Cardiac septum (tissue), 1 donor: ENCODE data around the gene TRIM56. TPM values are rescaled to one million over a fixed set of nuclear protein-coding genes. Genes with fewer than 3 reads are reported as not detected.
"Not testable (repeated sequence)": the region's sequence is repeated elsewhere in the genome, so short reads cannot be mapped to it uniquely, and the experiment has no call there.

ENCODE experiments used
- DNase-seq: peaks from one replicate; pipeline ENCODE4 v3.0.0-alpha.2; 2020; ENCODE audit warnings: low spot score
- intact Hi-C: fragments of 100-400 bp; cut with DNase I; formaldehyde crosslinking; loops from one replicate; pipeline ENCODE4 v1.14.0; 2022
- long read RNA-seq: library from polyadenylated mRNA; unstranded; transcript quantifications from one replicate; pipeline ENCODE4 v2.0.0, GENCODE V29; 2021
- total RNA-seq: library from RNA; stranded (reverse); fragmentation: NEBNext Ultra II Directional; extraction: Animal tissue kit (Norgen Biotek cat#: 25700); gene quantifications from one replicate; pipeline ENCODE4 v1.2.1, GENCODE V29; 2021
- donor health status: DM: no; HTN: no; CAD: no.

The TRIM56 gene
- 16.6 TPM for total RNA-seq
- long read RNA-seq, full-length matches to known transcripts = 2 of 37 reads
- long read RNA-seq, partial matches to known transcripts = 0 of 37 reads
- long read RNA-seq, other reads (novel, unspliced or antisense) = 35 of 37 reads

GRCh38 chr7:101085162-101085964 is at the start of gene TRIM56:
Gene TRIM56, plus strand, starts transcription at chr7:101085481. Its CDS starts 1,832 bp downstream, at chr7:101087313.
- DNase-seq = peak; percentile 94
- intact Hi-C loops = no loop called here

GRCh38 chr7:101035941-101036340 is 49.3 kb upstream of the TRIM56 start:
- intact Hi-C loops = no loop called here

GRCh38 chr7:101041283-101041682 is 44.0 kb upstream of the TRIM56 start:
- intact Hi-C loops, DNase-seq: not testable (repeated sequence)

More at GRCh38 chr7:101035941-101036340, 49.3 kb upstream of the TRIM56 start:
- peak; percentile 26 for DNase-seq

- intact Hi-C loops = no loop called here
- no peak for DNase-seq
These were observed 26.9 kb upstream of the TRIM56 start for GRCh38 chr7:101058355-101058754.

GRCh38 chr7:101059620-101059942 is 25.7 kb upstream of the TRIM56 start:
- intact Hi-C loops = loop anchor here (1.0 kb wide), 1 partner anchor 162 kb away; no protein-coding TSS in a partner anchor

GRCh38 chr7:101060992-101061391 is 24.3 kb upstream of the TRIM56 start:
- no peak for DNase-seq
- intact Hi-C loops = no loop called here

More at GRCh38 chr7:101059620-101059942, 25.7 kb upstream of the TRIM56 start:
- DNase-seq = no peak

- intact Hi-C loops, DNase-seq: not testable (repeated sequence)
These were observed 21.1 kb upstream of the TRIM56 start for GRCh38 chr7:101064176-101064550.

- intact Hi-C loops, DNase-seq: not testable (repeated sequence)
These were observed 20.1 kb upstream of the TRIM56 start for GRCh38 chr7:101065162-101065561.

- no peak for DNase-seq
- intact Hi-C loops = no loop called here
These were observed 19.0 kb upstream of the TRIM56 start for GRCh38 chr7:101066141-101066832.

GRCh38 chr7:101066833-101067177 is 18.5 kb upstream of the TRIM56 start:
- no peak for DNase-seq
- intact Hi-C loops = no loop called here

- DNase-seq = no peak
- intact Hi-C loops = no loop called here
These were observed 16.9 kb upstream of the TRIM56 start for GRCh38 chr7:101068401-101068800.

GRCh38 chr7:101071362-101072104 is 13.7 kb upstream of the TRIM56 start:
- intact Hi-C loops, DNase-seq: not testable (repeated sequence)

GRCh38 chr7:101075646-101076045 is 9.6 kb upstream of the TRIM56 start:
- intact Hi-C loops = loop anchor here (5.0 kb wide), 1 partner anchor 178 kb away; the partner anchor contains the start of gene ACHE
- no peak for DNase-seq

GRCh38 chr7:101076183-101076582 is 9.1 kb upstream of the TRIM56 start:
- not testable (repeated sequence) for DNase-seq
- intact Hi-C loops = loop anchor here (5.0 kb wide), 1 partner anchor 179 kb away; the partner anchor contains the start of gene ACHE

- intact Hi-C loops = loop anchor here (5.0 kb wide), 1 partner anchor 180 kb away; the partner anchor contains the start of gene ACHE
- no peak for DNase-seq
These were observed 7.8 kb upstream of the TRIM56 start for GRCh38 chr7:101077303-101078086.

GRCh38 chr7:101081432-101081831 is 3.8 kb upstream of the TRIM56 start:
- intact Hi-C loops = no loop called here
- no peak for DNase-seq

GRCh38 chr7:101084865-101085161 is 468 bp upstream of the TRIM56 start:
- DNase-seq = no peak
- intact Hi-C loops = no loop called here

GRCh38 chr7:101087334-101088068 is 2.2 kb downstream of the TRIM56 start:
- intact Hi-C loops = no loop called here
- no peak for DNase-seq

GRCh38 chr7:101088069-101088425 is 2.8 kb downstream of the TRIM56 start:
- intact Hi-C loops = no loop called here
- DNase-seq = no peak
